HepG2 (cell line): Measurements from ENCODE around the gene MEAF6. TPM values are rescaled to one million over a fixed set of nuclear protein-coding genes. Genes with fewer than 3 reads are reported as not detected.

Experiments
- CEBPG ChIP-seq: IDR thresholded peaks from 2 replicates; pipeline ENCODE4 v1.6.1; 2016
- ETS1 ChIP-seq: sonication (generic); formaldehyde crosslinking; IDR thresholded peaks from 2 replicates; pipeline ENCODE4 v1.4.0; 2020; ENCODE audit warnings: missing genetic modification reagents
- EZH2 ChIP-seq: conservative IDR thresholded peaks from 2 replicates; pipeline ENCODE4 v1.6.1; 2012; ENCODE audit warnings: mild to moderate bottlenecking, low read depth, low read length, moderate library complexity
- HNF1A ChIP-seq, 2 experiments: sonication (generic) in 1 of 2; formaldehyde crosslinking in 1 of 2; IDR thresholded peaks; 2 replicates each; pipeline versions ENCODE4 v1.4.0 to v1.6.1; 2016 to 2020; ENCODE audit warnings: borderline replicate concordance in 1 of 2, low read depth in 1 of 2, mild to moderate bottlenecking in 1 of 2, missing genetic modification reagents in 1 of 2
- IRF1 ChIP-seq: sonication (generic); formaldehyde crosslinking; IDR thresholded peaks from 2 replicates; pipeline ENCODE4 v1.4.0; 2020; ENCODE audit warnings: low read depth, mild to moderate bottlenecking, missing genetic modification reagents
- NFKB2 ChIP-seq: sonication (generic); formaldehyde crosslinking; IDR thresholded peaks from 2 replicates; pipeline ENCODE4 v1.4.0; 2020; ENCODE audit warnings: missing genetic modification reagents, borderline replicate concordance
- PREB ChIP-seq: sonication (generic); formaldehyde crosslinking; IDR thresholded peaks from 2 replicates; pipeline ENCODE4 v1.4.0; 2020; ENCODE audit warnings: missing genetic modification reagents
- TOPORS ChIP-seq: sonication (generic); formaldehyde crosslinking; IDR thresholded peaks from 2 replicates; pipeline ENCODE4 v1.8.0; 2023; ENCODE audit warnings: mild to moderate bottlenecking, missing genetic modification reagents
- YY1 ChIP-seq: IDR thresholded peaks from 2 replicates; pipeline ENCODE4 v1.6.1; 2011; ENCODE audit warnings: low read length, low read depth, moderate library complexity, mild to moderate bottlenecking; ENCODE audit not compliant: insufficient read depth, insufficient replicate concordance
- ZBTB34 ChIP-seq: sonication (generic); formaldehyde crosslinking; IDR thresholded peaks from 2 replicates; pipeline ENCODE4 v1.8.0; 2022; ENCODE audit warnings: mild to moderate bottlenecking, missing genetic modification reagents
- ZNF224 ChIP-seq: sonication (generic); formaldehyde crosslinking; IDR thresholded peaks from 2 replicates; pipeline ENCODE4 v1.5.0; 2020; ENCODE audit warnings: mild to moderate bottlenecking, missing genetic modification reagents
- ZNF33B ChIP-seq: sonication (generic); formaldehyde crosslinking; IDR thresholded peaks from 2 replicates; pipeline ENCODE4 v1.5.1; 2020; ENCODE audit warnings: mild to moderate bottlenecking, missing genetic modification reagents
- ZNF343 ChIP-seq: sonication (generic); formaldehyde crosslinking; IDR thresholded peaks from 2 replicates; pipeline ENCODE4 v1.4.0; 2020; ENCODE audit warnings: mild to moderate bottlenecking, missing genetic modification reagents
- ZNF776 ChIP-seq: sonication (generic); formaldehyde crosslinking; IDR thresholded peaks from 2 replicates; pipeline ENCODE4 v1.4.0; 2020; ENCODE audit warnings: mild to moderate bottlenecking, missing genetic modification reagents
- ZSCAN5A ChIP-seq: sonication (generic); formaldehyde crosslinking; IDR thresholded peaks from 2 replicates; pipeline ENCODE4 v1.8.0; 2022; ENCODE audit warnings: mild to moderate bottlenecking, missing genetic modification reagents, borderline replicate concordance
- polyA plus RNA-seq, 8 experiments: library from polyadenylated mRNA; depleted of rRNA in 3 of 8; stranded (reverse) in 7 of 8; unstranded in 1 of 8; fragments of >200 nt; fragmentation: Illumina TruSeq in 4 of 8; extraction: Trizol in 4 of 8; gene quantifications; 2 replicates each; pipeline versions ENCODE4 v1.2.1 to v1.2.3, GENCODE V29; 2011 to 2016; ENCODE audit warnings: low read depth in 4 of 8, missing spikeins in 1 of 8, mixed read lengths in 1 of 8; ENCODE audit not compliant: insufficient read depth in 1 of 8
- total RNA-seq, 5 experiments: library from RNA; depleted of rRNA; stranded (reverse); fragments of >200 nt; fragmentation: Illumina TruSeq; extraction: Trizol; gene quantifications; 2 replicates each; pipeline ENCODE4 v1.2.3, GENCODE V29; 2016; ENCODE audit warnings: low read depth in 1 of 5

Gene MEAF6
- total and polyA plus RNA-seq, 2 of the 13 experiments (the other 11 are each of a cell fraction or from before 2014, with no cell fraction given) = 29.5 to 45.6 TPM

- TF ChIP-seq ZBTB34 (no peak), HNF1A (IDR thresholded peaks at IDR 0.05; ENCODE audit: low read depth) (no peak), HNF1A (CRISPR knock-in tag; IDR thresholded peaks at IDR 0.05; ENCODE audit: borderline replicate concordance) (peak; percentile 50; the same call in 1 of the 2 replicates), CEBPG (no peak), YY1 (peak; percentile 44), EZH2 (no peak), ZNF343 (no peak), ZNF224 (0 out of 2 replicates have a peak, but pooled peaks have one; percentile 30), ZNF776 (CRISPR knock-in tag) (peak; percentile 73; the same call in 1 of the 2 replicates), IRF1 (CRISPR knock-in tag) (no peak), TOPORS (CRISPR knock-in tag) (no peak), ZNF33B (CRISPR knock-in tag) (no peak), PREB (no peak), ZSCAN5A (no peak), ETS1 (no peak), NFKB2 (CRISPR knock-in tag) (peak; percentile 47; the same call in 1 of the 2 replicates)
These were observed 39.6 kb upstream of the MEAF6 start, which contains the start of gene SNIP1 (continued) for GRCh38 chr1:37553927-37554808.
